Kidney epithelial cell (primary cell): Measurements from ENCODE around the gene SLC2A10. TPM values are rescaled to one million over a fixed set of nuclear protein-coding genes. Genes with fewer than 3 reads are reported as not detected.

Source experiments
- DNase-seq: peaks from one replicate; pipeline ENCODE4 v3.0.0-alpha.2; 2010; ENCODE audit warnings: low read depth
- H3K27me3 ChIP-seq: 2 replicates; pipeline ENCODE4 v1.6.0; 2011; ENCODE audit warnings: low read length; ENCODE audit not compliant: control insufficient read depth, insufficient read depth
- H3K36me3 ChIP-seq: 2 replicates; pipeline ENCODE4 v1.5.1; 2011; ENCODE audit warnings: low read length; ENCODE audit not compliant: control insufficient read depth, insufficient read depth
- H3K4me3 ChIP-seq: 2 replicates; pipeline ENCODE4 v1.5.1; 2011; ENCODE audit warnings: low read depth, mild to moderate bottlenecking, control low read depth, low read length
- total RNA-seq: library from RNA; depleted of rRNA; stranded (reverse); fragments of >200 nt; gene quantifications from 2 replicates; pipeline ENCODE4 v1.2.3, GENCODE V29; 2015
- TF ChIP-seq, protein P1 (sequence below): IDR thresholded peaks from 2 replicates; pipeline ENCODE4 v1.5.1; 2011; ENCODE audit warnings: mild to moderate bottlenecking, moderate library complexity, low read length, control low read depth, inconsistent platforms; ENCODE audit not compliant: insufficient read depth, poor library complexity, severe bottlenecking

The SLC2A10 gene
- total RNA-seq, 1 donor from 2014 or later = 11.9 TPM

DNA sequence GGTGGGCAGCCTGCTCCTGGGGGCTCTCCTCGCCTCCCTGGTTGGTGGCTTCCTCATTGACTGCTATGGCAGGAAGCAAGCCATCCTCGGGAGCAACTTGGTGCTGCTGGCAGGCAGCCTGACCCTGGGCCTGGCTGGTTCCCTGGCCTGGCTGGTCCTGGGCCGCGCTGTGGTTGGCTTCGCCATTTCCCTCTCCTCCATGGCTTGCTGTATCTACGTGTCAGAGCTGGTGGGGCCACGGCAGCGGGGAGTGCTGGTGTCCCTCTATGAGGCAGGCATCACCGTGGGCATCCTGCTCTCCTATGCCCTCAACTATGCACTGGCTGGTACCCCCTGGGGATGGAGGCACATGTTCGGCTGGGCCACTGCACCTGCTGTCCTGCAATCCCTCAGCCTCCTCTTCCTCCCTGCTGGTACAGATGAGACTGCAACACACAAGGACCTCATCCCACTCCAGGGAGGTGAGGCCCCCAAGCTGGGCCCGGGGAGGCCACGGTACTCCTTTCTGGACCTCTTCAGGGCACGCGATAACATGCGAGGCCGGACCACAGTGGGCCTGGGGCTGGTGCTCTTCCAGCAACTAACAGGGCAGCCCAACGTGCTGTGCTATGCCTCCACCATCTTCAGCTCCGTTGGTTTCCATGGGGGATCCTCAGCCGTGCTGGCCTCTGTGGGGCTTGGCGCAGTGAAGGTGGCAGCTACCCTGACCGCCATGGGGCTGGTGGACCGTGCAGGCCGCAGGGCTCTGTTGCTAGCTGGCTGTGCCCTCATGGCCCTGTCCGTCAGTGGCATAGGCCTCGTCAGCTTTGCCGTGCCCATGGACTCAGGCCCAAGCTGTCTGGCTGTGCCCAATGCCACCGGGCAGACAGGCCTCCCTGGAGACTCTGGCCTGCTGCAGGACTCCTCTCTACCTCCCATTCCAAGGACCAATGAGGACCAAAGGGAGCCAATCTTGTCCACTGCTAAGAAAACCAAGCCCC is 16.0 kb downstream of the SLC2A10 start:
- Histone ChIP-seq H3K4me3 (no peak overlapping the region), H3K36me3 (no peaks in the 10 kb centered on the region), H3K27me3 (no peaks in the 10 kb centered on the region)
- TF ChIP-seq, protein P1, sequence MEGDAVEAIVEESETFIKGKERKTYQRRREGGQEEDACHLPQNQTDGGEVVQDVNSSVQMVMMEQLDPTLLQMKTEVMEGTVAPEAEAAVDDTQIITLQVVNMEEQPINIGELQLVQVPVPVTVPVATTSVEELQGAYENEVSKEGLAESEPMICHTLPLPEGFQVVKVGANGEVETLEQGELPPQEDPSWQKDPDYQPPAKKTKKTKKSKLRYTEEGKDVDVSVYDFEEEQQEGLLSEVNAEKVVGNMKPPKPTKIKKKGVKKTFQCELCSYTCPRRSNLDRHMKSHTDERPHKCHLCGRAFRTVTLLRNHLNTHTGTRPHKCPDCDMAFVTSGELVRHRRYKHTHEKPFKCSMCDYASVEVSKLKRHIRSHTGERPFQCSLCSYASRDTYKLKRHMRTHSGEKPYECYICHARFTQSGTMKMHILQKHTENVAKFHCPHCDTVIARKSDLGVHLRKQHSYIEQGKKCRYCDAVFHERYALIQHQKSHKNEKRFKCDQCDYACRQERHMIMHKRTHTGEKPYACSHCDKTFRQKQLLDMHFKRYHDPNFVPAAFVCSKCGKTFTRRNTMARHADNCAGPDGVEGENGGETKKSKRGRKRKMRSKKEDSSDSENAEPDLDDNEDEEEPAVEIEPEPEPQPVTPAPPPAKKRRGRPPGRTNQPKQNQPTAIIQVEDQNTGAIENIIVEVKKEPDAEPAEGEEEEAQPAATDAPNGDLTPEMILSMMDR = no peak
- DNase-seq = no peak

DNA sequence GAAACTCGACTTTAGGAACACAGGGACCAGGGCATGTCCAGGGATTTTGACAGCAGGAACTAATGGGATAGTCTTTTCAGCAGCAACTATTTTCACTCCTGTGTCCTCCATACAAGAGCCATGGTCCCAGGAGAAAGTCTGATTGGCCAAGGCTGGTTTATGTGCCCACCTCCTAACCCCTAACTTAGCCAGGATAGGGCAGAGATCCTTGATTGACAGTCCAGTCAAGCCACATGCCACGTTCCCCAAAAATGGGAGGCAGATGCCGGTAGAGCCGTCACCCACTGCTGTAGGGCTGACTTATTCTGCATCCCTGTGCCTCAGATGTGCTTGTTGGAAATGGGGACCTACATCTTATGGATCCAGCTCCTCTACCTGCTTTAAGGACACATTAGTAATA is 22.3 kb downstream of the SLC2A10 start:
- DNase-seq = no peak
- H3K36me3 ChIP-seq = no peaks in the 10 kb centered on the region
- H3K27me3 ChIP-seq = no peaks in the 10 kb centered on the region
- no peak overlapping the region for H3K4me3 ChIP-seq
- TF ChIP-seq, protein P1 = no peak

DNA sequence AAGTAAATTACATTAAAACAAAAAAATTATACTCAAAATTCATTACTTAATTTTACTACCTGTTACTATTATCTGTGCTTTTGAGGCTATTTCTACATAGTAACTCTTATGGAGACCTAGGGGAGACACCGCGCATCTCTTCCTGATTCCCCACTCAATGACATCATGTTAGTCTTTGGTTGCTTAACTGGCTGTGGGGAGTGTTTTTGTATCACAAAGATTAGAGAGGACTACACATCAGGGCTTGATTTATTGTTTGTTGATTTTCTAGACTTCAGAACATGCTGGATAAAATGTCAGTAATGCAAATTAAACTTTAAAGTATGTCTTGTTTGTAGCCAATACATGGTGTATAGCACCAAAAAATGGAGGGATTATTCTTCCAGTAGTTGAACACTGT is 26.0 kb downstream of the SLC2A10 start:
- no peak for DNase-seq
- no peaks in the 10 kb centered on the region for H3K27me3 ChIP-seq
- TF ChIP-seq, protein P1 = no peak
- H3K36me3 ChIP-seq = no peaks in the 10 kb centered on the region
- H3K4me3 ChIP-seq = no peak overlapping the region

DNA sequence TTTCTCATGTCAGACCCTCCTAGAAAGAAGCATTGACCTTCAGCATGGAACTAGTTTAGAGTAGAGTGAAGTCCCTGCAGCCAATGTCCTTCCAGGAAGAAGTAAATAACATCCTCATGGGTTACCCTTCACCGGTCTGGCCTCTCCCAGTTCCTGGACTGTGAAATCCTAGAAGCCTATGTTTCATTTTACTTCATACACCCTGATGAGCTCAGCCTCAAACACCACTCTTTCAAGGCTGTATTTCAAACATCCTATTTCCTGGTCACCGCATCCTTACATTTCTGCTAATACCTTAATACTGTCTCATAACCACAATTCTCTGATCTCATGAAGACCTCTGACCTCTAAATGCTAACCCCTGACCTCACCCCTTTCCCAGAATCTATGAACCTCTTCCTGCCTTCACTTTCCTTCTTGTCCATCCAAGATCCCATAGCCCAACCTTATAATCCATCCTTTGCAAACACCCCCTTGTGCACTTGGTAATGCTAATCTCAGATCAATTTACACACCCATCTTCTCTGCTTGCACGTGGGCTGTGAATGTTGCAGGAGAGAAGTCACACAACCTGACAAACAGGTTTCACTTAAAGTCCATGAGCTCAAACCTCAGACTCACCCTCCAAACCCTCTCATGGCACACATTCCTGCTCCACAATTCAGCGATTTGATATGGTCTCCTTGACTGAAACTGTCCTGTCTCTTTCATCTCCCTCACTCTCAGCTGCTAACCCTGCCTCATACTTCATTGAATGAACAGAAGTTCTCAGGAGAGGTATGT is 30.2 kb downstream of the SLC2A10 start:
- H3K27me3 ChIP-seq = peaks cover 2% of the 10 kb centered on the region
- DNase-seq = no peak
- no peaks in the 10 kb centered on the region for H3K36me3 ChIP-seq
- no peak overlapping the region for H3K4me3 ChIP-seq
- TF ChIP-seq, protein P1 = no peak

DNA sequence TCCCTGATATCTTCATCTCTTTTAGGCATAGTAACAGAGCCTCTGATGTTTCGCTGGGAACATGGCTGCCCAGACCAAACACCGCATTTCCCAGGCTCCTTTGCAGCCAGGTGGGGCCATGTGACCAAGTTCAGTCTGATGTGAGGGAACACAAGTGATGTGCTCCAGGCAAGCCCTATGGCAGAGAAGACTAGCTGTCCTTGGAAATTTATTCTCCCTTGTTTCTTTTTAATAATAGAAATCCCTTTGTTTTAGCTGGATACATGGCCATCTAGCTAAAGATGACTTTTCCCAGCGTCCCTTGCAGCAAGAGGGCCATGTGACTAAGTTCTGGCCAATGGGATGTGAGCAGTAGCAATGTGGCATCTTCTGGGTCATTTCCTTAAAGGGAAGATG is 30.8 kb downstream of the SLC2A10 start:
- Histone ChIP-seq H3K36me3 (no peaks in the 10 kb centered on the region), H3K4me3 (no peak overlapping the region), H3K27me3 (peaks cover 2% of the 10 kb centered on the region)
- TF ChIP-seq, protein P1 = no peak
- no peak for DNase-seq
